Epithelial cell of esophagus (primary cell): ENCODE results near the gene ZNF746.

ENCODE experiments used
- DNase-seq: peaks from one replicate; pipeline ENCODE4 v3.0.0; 2010; ENCODE audit warnings: low read depth
- H3K4me3 ChIP-seq: 2 replicates; pipeline ENCODE4 v1.5.1; 2011; ENCODE audit warnings: mild to moderate bottlenecking, low read length, control low read depth
- TF ChIP-seq, protein P1 (sequence below): IDR thresholded peaks from 2 replicates; pipeline ENCODE4 v1.5.1; 2011; ENCODE audit warnings: low read depth, mild to moderate bottlenecking, low read length, control low read depth, inconsistent platforms; ENCODE audit not compliant: insufficient read depth; ENCODE audit errors: missing control alignments

The ZNF746 gene

DNA sequence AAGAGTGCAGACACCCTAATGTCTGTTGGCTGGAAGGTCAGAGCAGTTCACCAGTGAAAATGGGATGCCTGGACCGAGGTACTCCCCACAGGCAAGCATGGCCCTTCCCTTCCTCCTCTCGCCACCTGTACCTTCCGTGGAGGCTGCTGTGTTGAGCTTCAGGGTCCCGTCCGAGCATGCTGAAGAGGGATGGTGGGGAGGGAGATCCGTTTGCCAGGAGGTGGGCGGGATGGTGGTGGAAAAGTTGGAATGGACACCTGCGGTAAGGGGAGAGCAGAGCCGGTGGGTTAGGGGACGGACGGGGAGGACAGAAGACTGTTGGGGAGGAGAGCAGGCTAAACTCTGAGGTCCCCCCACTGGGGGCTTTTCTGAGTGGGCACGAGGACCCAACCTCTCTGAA is 20.8 kb downstream of the ZNF746 start:
- no peak overlapping the region for H3K4me3 ChIP-seq
- TF ChIP-seq, protein P1, sequence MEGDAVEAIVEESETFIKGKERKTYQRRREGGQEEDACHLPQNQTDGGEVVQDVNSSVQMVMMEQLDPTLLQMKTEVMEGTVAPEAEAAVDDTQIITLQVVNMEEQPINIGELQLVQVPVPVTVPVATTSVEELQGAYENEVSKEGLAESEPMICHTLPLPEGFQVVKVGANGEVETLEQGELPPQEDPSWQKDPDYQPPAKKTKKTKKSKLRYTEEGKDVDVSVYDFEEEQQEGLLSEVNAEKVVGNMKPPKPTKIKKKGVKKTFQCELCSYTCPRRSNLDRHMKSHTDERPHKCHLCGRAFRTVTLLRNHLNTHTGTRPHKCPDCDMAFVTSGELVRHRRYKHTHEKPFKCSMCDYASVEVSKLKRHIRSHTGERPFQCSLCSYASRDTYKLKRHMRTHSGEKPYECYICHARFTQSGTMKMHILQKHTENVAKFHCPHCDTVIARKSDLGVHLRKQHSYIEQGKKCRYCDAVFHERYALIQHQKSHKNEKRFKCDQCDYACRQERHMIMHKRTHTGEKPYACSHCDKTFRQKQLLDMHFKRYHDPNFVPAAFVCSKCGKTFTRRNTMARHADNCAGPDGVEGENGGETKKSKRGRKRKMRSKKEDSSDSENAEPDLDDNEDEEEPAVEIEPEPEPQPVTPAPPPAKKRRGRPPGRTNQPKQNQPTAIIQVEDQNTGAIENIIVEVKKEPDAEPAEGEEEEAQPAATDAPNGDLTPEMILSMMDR = no peak
- DNase-seq = no peak

DNA sequence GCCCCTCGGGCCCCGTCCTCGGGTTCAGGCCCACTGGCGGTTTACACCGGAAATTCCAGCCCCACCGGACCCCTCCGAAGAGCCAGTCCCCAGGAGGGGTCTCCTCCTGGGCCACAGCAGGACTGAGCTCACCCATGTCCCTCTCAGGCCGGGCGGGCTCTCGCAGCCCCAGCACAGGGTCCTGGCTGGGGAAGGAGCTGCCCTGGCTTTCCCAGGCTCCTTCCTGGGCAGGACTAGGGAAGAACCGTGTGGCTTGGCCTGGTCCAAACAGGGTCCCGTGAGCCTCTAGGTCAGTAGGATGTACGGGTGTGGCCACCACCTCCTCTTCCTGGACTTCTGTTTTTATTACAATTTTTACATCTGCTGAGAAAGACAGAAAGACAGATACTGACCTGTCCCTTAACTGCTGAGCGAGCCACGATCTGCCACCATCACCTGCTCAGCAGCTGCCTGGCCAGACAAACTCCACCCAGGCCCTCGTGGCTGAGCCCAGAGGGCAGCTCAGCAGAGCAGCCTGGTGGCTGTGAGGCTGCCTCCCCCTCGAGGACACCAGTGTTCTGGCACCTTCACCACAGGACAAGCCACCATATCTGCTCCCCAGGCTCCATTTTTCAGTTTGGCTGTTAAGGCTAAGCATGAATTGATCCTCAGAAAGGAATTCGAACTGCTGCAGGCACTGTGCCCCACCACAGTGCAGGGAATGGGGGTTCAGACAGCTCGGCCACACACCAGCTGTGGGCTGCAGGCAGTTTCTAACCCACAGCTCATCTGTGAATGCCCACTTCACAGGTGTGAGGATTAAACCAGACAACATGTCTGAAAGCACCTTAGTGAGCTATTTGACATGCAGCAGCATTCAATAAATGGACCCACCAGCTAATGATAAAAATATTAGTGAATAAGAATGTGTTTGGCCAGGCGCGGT is 22.2 kb downstream of the ZNF746 start:
- TF ChIP-seq, protein P1 = no peak
- no peak for DNase-seq

DNA sequence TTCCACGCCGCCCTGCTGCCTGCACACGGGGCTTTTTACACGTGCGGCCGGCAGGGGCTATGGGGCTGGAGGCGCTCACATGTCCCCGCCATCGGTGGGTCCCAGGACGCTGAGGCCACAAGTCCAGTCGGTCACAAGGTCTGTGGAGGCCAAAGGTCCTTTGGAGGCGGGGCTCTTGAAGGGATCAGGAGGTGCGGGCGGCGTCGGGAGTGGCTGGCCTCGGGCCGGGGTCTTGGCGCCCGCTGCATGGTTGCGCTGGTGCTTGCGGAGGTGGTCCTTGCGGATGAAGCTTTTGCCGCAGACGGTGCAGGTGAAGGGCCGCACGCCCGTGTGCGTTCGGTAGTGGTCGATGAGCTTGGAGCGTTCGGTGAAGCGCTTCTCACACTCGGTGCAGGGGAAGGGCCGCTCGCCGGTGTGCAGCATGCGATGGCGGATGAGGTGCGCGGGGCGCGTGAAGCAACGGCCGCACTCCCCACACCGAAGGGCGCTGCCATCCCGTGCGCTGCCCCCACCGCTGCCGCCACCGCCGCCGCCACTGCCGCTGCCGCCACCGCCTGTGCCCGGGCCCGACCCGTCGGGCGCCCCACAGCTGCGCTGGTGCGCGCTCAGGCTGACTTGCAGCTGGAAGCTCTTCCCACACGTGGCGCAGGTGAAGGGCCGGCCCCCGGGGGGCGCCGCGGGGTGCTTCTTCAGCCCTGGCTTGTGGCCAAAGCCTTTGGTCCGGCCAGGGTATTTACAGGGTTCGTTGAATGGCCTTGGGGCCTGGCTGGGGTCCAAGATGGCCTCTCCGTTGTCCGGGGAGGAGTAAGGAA is 23.1 kb downstream of the ZNF746 start:
- no peak overlapping the region for H3K4me3 ChIP-seq
- no peak for DNase-seq
- TF ChIP-seq, protein P1 = no peak

More for the DNA sequence above, 22.2 kb downstream of the ZNF746 start:
- H3K4me3 ChIP-seq = no peak overlapping the region

DNA sequence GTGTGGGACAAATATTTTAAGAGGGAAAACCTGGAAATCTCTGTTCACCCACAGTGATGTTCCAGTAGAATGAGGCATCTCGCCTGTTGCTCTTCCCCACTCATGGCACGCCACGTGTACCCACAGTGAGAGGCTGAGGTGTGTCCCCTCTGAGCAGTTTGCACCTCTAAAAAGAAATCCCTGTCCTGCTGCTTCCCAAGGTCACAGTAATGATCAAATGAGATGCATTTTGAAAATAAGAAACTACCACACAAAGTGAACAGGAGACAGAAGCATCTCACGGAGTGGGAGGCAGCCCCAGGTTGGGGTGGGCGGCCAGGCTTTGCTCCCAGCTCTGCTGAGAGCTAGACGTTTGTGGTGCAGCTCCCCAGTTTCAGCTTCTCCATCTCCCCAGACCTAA is 24.4 kb downstream of the ZNF746 start:
- no peak overlapping the region for H3K4me3 ChIP-seq
- TF ChIP-seq, protein P1 = no peak

DNA sequence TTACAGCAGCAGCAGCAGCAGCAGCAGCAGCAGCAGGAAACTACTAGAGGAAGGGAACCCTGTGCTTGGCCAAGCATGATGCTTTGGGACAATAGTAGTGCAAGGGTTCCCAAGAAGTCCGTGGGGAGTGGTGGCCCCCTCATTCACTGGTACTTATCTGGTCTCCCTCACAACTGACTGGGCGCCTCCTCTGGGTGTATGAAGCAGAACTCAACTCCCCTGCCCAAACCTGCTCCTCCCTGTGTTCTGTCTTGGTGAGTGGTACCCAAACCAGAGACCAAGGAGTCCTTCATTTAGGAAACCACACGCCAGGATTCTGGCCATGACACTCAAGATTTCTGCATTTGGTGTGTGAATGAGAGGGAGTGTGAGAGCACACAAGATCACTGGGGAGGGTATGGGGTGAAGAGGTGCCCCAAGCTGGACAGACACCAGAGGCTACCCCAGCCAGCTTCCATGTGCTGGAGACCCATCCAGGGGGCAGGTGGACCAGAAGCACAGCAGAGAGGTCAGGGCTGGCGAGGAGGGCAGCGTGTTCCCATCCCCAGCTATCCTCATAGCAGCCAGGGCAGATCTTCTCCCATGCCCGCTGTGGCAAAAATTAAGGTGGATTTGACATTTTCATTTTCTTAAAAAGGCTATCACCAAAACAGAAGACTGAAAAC is 26.2 kb downstream of the ZNF746 start:
- no peak for DNase-seq

More for the DNA sequence above, 24.4 kb downstream of the ZNF746 start:
- DNase-seq = no peak

DNA sequence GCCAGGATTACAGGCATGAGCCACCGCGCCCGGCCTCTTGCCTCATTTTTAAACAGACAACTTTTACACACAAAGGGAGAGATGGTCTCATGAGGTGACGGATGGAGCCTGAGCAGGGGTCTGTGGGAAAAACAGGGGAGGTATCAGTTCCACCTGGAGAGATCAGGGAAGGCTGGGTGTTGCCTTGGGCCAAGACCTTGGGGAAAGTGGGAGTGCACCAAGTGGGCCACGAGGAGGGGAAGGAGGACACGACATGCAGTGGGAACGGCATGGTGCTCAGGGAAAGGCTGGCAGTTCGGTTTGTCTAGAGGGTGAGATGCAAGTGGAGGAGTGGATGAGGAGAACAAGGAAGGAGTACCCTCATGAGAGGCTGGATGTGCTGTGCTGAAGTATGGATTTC is 27.8 kb downstream of the ZNF746 start:
- no peak for DNase-seq
- TF ChIP-seq, protein P1 = no peak
- H3K4me3 ChIP-seq = no peak overlapping the region

More for the DNA sequence above, 26.2 kb downstream of the ZNF746 start:
- no peak overlapping the region for H3K4me3 ChIP-seq
- TF ChIP-seq, protein P1 = no peak
